Vagina (tissue), 2 donors: Measurements from ENCODE around the gene NPW. TPM values are rescaled to one million over a fixed set of nuclear protein-coding genes. Genes with fewer than 3 reads are reported as not detected.

Experiments
- DNase-seq, 2 donors: peaks; one replicate each; pipeline ENCODE4 v3.0.0-alpha.2; 2017; ENCODE audit errors: extremely low spot score in 2 of 2
- H3K27ac ChIP-seq: fragments of 200-600 bp; sonication (generic); one replicate; pipeline ENCODE4 v1.5.1; 2019
- H3K27me3 ChIP-seq: fragments of 200-600 bp; sonication (generic); one replicate; pipeline ENCODE4 v1.5.1; 2019
- H3K36me3 ChIP-seq, 2 donors: fragments of 200-600 bp; sonication (generic); one replicate each; pipeline ENCODE4 v1.5.1; 2017 to 2019
- H3K4me1 ChIP-seq: fragments of 200-600 bp; sonication (generic); one replicate; pipeline ENCODE4 v1.5.1; 2019
- H3K4me3 ChIP-seq, 2 donors: fragments of 200-600 bp; sonication (generic); 1 replicate in 1 of 2; 2 replicates in 1 of 2; pipeline ENCODE4 v1.5.1; 2016 to 2019
- H3K9me3 ChIP-seq: fragments of 200-600 bp; sonication (generic); one replicate; pipeline ENCODE4 v1.5.1; 2019
- POLR2A ChIP-seq, 2 donors: fragments of 450-650 bp; IDR thresholded peaks; one replicate each; pipeline ENCODE4 v1.6.1; 2017; ENCODE audit warnings: antibody characterized with exemption in 2 of 2, mild to moderate bottlenecking in 2 of 2, moderate library complexity in 2 of 2
- POLR2AphosphoS5 ChIP-seq, 2 donors: sonication (generic); formaldehyde crosslinking; IDR thresholded peaks; one replicate each; pipeline ENCODE4 v1.9.0; 2017; ENCODE audit warnings: antibody characterized with exemption in 2 of 2, mild to moderate bottlenecking in 2 of 2, low read depth in 1 of 2; ENCODE audit not compliant: insufficient read depth in 1 of 2
- intact Hi-C: fragments of 100-400 bp; cut with DNase I; formaldehyde crosslinking; loops from one replicate; pipeline ENCODE4 v1.15.1; 2023
- total RNA-seq: library from RNA; depleted of rRNA; stranded (reverse); fragments of >200 nt; gene quantifications from one replicate; pipeline ENCODE4 v1.2.3, GENCODE V29; 2016
- TF ChIP-seq, protein P1 (sequence below), 3 experiments: fragments of 450-650 bp in 2 of 3; fragments of 200-600 bp in 1 of 3; sonication (generic) in 1 of 3; IDR thresholded peaks; one replicate each; pipeline ENCODE4 v1.5.1; 2017 to 2019; ENCODE audit warnings: antibody characterized with exemption in 3 of 3, mild to moderate bottlenecking in 2 of 3, moderate library complexity in 2 of 3

The NPW gene
- total RNA-seq, 1 donor from 2014 or later, result not detected

DNA sequence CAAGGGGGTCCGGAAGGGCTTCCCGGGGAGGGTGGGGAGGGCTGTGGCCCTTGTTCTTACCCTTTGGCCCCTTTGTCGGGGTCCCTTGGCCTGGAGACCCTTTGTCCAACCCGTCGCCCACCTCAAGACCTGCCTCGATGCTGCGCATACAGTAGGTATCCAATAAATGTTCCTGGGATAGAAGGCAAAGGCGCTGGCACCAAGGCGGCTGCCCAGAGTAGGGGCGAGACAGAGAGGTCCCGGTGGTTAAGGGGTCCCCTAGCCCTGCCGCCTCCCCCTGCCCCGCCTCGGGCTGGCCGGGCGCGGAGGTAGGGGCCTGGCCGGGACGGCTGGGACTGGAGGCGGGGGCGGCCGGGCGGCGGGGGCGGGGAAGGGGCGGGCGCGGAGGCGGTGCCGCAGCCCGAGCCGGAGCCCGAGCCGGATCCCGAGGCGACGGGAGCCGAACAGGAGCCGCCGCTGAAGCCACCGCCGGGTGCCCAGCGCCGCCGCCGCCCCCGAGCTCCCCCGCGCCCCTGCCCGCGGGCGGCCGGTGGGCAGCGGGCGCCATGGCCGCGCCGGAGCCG is 7.0 kb downstream of the NPW start, which contains the start of gene NHERF2:
Gene NHERF2, plus strand, starts transcription at position 442 of the 563 bp plus-strand sequence. Its CDS starts 104 bp downstream, at position 546.
- intact Hi-C loops, result no loop called here
- H3K4me1 ChIP-seq, result peaks cover 78% of the 10 kb centered on the region

DNA sequence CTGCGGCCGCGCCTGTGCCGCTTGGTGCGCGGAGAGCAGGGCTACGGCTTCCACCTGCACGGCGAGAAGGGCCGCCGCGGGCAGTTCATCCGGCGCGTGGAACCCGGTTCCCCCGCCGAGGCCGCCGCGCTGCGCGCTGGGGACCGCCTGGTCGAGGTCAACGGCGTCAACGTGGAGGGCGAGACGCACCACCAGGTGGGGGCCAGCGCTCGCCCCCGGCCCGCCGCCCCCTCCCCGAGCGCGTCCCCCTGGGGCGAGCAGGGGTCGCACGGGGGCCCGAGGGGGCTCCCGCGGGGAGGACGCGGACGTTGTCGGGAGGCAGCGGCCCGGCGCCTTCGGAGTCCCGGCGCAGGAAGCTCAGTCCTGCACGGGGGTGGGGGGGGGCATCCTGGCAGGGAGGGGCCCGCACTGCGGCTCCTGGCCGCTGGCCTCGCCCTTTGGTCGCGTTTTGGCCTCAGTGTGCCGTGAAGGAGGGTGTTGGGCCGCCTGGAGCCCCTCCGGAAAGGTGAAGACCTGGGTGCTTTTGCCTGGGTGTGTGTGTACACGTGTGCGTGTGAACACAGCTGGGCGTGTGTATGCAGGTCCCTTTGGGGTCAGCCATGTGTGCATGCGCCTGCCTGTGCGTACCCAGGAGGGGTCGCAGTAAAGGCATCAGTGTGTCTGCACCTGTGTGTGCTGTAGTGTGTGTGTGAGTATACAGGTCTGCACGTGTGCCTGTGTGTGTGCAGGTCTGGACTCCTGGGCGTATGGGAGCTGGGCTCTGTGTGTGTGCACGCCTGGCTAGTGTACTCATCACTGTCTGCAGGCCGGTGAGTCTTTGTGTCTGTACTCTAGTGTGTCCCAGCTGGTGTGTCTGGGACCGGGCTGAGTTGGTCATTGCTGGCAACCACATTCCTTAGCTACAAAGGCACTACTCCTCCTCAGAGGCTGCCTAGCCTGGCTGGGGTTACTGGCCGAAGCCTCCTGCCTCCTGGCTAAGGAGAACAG is 7.7 kb downstream of the NPW start:
- H3K9me3 ChIP-seq, result no peaks in the 10 kb centered on the region
- DNase-seq, result no peak
- H3K4me3 ChIP-seq, result peak overlapping the region; percentile 67 to 81
- peaks cover 83% of the 10 kb centered on the region for H3K4me1 ChIP-seq
- intact Hi-C loops, result no loop called here
- TF ChIP-seq, protein P1, sequence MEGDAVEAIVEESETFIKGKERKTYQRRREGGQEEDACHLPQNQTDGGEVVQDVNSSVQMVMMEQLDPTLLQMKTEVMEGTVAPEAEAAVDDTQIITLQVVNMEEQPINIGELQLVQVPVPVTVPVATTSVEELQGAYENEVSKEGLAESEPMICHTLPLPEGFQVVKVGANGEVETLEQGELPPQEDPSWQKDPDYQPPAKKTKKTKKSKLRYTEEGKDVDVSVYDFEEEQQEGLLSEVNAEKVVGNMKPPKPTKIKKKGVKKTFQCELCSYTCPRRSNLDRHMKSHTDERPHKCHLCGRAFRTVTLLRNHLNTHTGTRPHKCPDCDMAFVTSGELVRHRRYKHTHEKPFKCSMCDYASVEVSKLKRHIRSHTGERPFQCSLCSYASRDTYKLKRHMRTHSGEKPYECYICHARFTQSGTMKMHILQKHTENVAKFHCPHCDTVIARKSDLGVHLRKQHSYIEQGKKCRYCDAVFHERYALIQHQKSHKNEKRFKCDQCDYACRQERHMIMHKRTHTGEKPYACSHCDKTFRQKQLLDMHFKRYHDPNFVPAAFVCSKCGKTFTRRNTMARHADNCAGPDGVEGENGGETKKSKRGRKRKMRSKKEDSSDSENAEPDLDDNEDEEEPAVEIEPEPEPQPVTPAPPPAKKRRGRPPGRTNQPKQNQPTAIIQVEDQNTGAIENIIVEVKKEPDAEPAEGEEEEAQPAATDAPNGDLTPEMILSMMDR (IDR thresholded peaks at IDR 0.05), result no peak
- TF ChIP-seq POLR2AphosphoS5 (IDR thresholded peaks at IDR 0.05; ENCODE audit: insufficient read depth in 1 of 2, low read depth in 1 of 2) (no peak), POLR2A (IDR thresholded peaks at IDR 0.05) (no peak)
- H3K36me3 ChIP-seq, result no peaks in the 10 kb centered on the region
- peak overlapping the region; percentile 52 for H3K27ac ChIP-seq
- no peaks in the 10 kb centered on the region for H3K27me3 ChIP-seq

More for the DNA sequence above, 7.0 kb downstream of the NPW start, which contains the start of gene NHERF2:
- no peaks in the 10 kb centered on the region for H3K36me3 ChIP-seq
- no peaks in the 10 kb centered on the region for H3K27me3 ChIP-seq
- TF ChIP-seq, protein P1 (IDR thresholded peaks at IDR 0.05), result no peak
- TF ChIP-seq POLR2AphosphoS5 (IDR thresholded peaks at IDR 0.05; ENCODE audit: insufficient read depth in 1 of 2, low read depth in 1 of 2) (no peak), POLR2A (IDR thresholded peaks at IDR 0.05) (no peak)
- no peaks in the 10 kb centered on the region for H3K9me3 ChIP-seq
- DNase-seq, result no peak
- H3K4me3 ChIP-seq, result peak within 1 kb of the TSS; percentile 67 to 81
- H3K27ac ChIP-seq, result peak within 1 kb of the TSS; percentile 81

DNA sequence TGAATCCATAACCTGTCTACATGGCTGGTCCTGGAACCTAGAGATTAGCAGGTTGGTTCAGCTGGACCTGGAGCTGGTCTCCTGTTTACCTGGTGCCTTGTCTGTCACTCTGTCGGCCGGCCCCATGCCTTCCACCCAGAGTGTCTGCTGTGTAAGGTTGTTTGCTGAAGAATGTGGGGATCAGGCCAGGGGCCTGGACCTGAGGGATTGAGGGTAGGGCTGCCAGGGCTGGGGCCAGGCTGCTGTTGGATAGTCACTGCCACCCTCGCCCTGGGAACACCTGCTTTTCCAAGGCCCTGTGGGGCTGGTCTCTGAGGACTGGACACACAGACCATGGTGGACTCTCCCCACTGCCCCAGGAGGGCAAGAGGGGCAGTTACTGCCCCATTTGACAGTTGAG is 8.6 kb downstream of the NPW start:
- Histone ChIP-seq H3K4me3 (peak overlapping the region; percentile 67 to 81), H3K27me3 (no peaks in the 10 kb centered on the region), H3K4me1 (peaks cover 84% of the 10 kb centered on the region), H3K9me3 (no peaks in the 10 kb centered on the region), H3K36me3 (no peaks in the 10 kb centered on the region), H3K27ac (peak overlapping the region; percentile 52)
- DNase-seq, result no peak
- TF ChIP-seq POLR2A (IDR thresholded peaks at IDR 0.05) (no peak), POLR2AphosphoS5 (IDR thresholded peaks at IDR 0.05; ENCODE audit: insufficient read depth in 1 of 2, low read depth in 1 of 2) (no peak)
- TF ChIP-seq, protein P1 (IDR thresholded peaks at IDR 0.05), result no peak
- intact Hi-C loops, result no loop called here

DNA sequence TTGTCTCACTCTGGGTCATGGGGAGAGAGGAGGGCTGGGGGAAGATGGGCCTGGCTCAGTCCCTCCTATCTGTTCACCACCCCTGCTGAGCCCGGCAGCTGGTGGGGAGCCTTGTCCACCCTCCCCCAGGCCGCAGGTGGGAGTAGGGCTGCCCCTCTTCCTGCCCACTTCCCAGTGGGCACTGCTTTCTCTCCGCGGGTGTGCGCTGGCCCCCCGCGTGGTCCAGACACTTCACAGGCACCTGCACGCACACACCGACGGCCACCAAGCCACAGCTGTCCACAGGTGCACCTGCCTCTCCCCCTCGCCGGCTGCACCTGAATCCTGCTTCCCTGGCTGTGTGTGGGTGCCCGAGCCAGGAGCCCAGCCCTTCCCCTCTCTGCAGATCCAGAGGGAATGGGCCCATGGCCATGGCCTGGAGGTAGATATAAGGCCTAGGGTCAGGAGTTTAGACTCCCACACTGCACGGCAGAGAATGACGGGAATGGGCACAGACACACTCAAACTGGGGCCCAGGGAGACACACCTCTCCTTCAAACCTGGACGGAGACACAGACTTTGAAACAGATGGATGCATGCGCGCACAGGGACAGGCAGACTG is 9.1 kb downstream of the NPW start:
- Histone ChIP-seq H3K27ac (no peak overlapping the region), H3K27me3 (no peaks in the 10 kb centered on the region), H3K9me3 (no peaks in the 10 kb centered on the region), H3K4me3 (peak overlapping the region; percentile 67 to 81), H3K4me1 (peaks cover 84% of the 10 kb centered on the region), H3K36me3 (no peaks in the 10 kb centered on the region)
- DNase-seq, result no peak
- intact Hi-C loops, result no loop called here
- TF ChIP-seq POLR2AphosphoS5 (IDR thresholded peaks at IDR 0.05; ENCODE audit: insufficient read depth in 1 of 2, low read depth in 1 of 2) (no peak), POLR2A (IDR thresholded peaks at IDR 0.05) (no peak)
- TF ChIP-seq, protein P1 (IDR thresholded peaks at IDR 0.05), result no peak
